HUES6 (cell line): ENCODE results near the gene APPBP2.

Experiments
- H3K27ac ChIP-seq: 2 replicates; pipeline ENCODE4 v1.7.0; 2013; ENCODE audit warnings: low read depth, mild to moderate bottlenecking, low read length, inconsistent platforms
- H3K27me3 ChIP-seq: 2 replicates; pipeline ENCODE4 v1.6.1; 2013; ENCODE audit warnings: low read length; ENCODE audit not compliant: control insufficient read depth, insufficient read depth
- H3K36me3 ChIP-seq: 2 replicates; pipeline ENCODE4 v1.6.1; 2013; ENCODE audit warnings: low read length; ENCODE audit not compliant: control insufficient read depth, insufficient read depth
- H3K4me1 ChIP-seq: 2 replicates; pipeline ENCODE4 v1.6.1; 2013; ENCODE audit warnings: low read length; ENCODE audit not compliant: control insufficient read depth, insufficient read depth
- H3K4me3 ChIP-seq: 2 replicates; pipeline ENCODE4 v1.5.1; 2013; ENCODE audit warnings: low read depth, low read length
- H3K9ac ChIP-seq: one replicate; pipeline ENCODE4 v1.6.1; 2013; ENCODE audit warnings: mild to moderate bottlenecking, low read length
- H3K9me3 ChIP-seq: 2 replicates; pipeline ENCODE4 v1.6.1; 2013; ENCODE audit warnings: low read depth, low read length; ENCODE audit not compliant: control insufficient read depth, insufficient read depth

APPBP2 gene

GRCh38 chr17:60461584-60461983 is 64.5 kb downstream of the APPBP2 start:
- H3K4me3 ChIP-seq: no peak overlapping the region
- H3K36me3 ChIP-seq: peaks cover 54% of the 10 kb centered on the region
- H3K27me3 ChIP-seq: no peaks in the 10 kb centered on the region
- no peak overlapping the region for H3K27ac ChIP-seq
- no peaks in the 10 kb centered on the region for H3K9me3 ChIP-seq
- H3K9ac ChIP-seq: no peak overlapping the region
- H3K4me1 ChIP-seq: no peaks in the 10 kb centered on the region

- H3K36me3 ChIP-seq: peaks cover 44% of the 10 kb centered on the region
Observed at GRCh38 chr17:60457148-60457547, 68.9 kb downstream of the APPBP2 start.

DNA sequence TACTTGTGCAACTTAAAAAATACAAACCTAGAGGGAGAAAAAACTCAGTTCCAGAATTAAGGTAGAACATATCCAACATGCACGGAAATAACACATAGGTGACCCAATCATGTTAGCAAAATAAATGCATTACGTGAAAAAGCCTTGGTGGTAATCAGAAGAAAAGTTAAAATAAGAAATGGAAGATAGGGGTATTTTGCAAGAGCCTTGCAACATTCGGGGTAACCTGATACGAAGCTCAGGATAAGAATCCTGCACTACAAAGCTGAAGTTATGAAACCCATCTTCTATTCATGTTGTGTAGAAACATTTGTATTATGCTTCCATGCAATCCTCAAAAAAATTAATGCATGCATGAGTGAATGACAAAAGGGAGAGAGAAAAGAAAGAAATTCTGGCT is 70.7 kb downstream of the APPBP2 start:
- Histone ChIP-seq H3K27me3 (no peaks in the 10 kb centered on the region), H3K9ac (no peak overlapping the region), H3K27ac (no peak overlapping the region), H3K4me1 (no peaks in the 10 kb centered on the region), H3K9me3 (no peaks in the 10 kb centered on the region), H3K4me3 (no peak overlapping the region), H3K36me3 (peaks cover 43% of the 10 kb centered on the region)

More at GRCh38 chr17:60457148-60457547, 68.9 kb downstream of the APPBP2 start:
- Histone ChIP-seq H3K27ac (no peak overlapping the region), H3K9me3 (no peaks in the 10 kb centered on the region), H3K4me1 (no peaks in the 10 kb centered on the region), H3K9ac (no peak overlapping the region), H3K4me3 (no peak overlapping the region), H3K27me3 (no peaks in the 10 kb centered on the region)

DNA sequence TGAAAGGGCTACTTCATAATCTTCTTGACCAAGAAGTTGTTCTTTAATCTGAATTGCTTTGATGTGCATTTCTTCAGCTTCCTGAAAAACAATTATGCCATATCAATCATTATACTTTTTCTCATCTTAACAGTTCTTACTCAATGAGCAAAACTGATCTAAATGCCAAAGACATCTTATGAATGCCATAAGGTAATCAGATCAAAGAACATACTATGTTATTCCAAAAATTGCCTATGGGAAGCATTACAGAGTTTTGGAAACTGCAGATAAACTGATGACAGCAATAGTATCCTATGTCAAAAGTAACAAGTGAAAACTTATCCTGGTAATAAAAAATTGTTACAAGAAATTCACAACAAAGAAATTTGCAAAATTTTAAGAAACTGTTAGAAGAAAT is 74.1 kb downstream of the APPBP2 start:
- Histone ChIP-seq H3K27me3 (no peaks in the 10 kb centered on the region), H3K9me3 (no peaks in the 10 kb centered on the region), H3K9ac (no peak overlapping the region), H3K36me3 (peaks cover 43% of the 10 kb centered on the region), H3K4me1 (no peaks in the 10 kb centered on the region), H3K4me3 (no peak overlapping the region), H3K27ac (no peak overlapping the region)

GRCh38 chr17:60451071-60451470 is 75.0 kb downstream of the APPBP2 start:
- Histone ChIP-seq H3K27me3 (no peaks in the 10 kb centered on the region), H3K4me1 (no peaks in the 10 kb centered on the region), H3K4me3 (no peak overlapping the region), H3K36me3 (peaks cover 43% of the 10 kb centered on the region), H3K9me3 (no peaks in the 10 kb centered on the region), H3K9ac (no peak overlapping the region), H3K27ac (no peak overlapping the region)

DNA sequence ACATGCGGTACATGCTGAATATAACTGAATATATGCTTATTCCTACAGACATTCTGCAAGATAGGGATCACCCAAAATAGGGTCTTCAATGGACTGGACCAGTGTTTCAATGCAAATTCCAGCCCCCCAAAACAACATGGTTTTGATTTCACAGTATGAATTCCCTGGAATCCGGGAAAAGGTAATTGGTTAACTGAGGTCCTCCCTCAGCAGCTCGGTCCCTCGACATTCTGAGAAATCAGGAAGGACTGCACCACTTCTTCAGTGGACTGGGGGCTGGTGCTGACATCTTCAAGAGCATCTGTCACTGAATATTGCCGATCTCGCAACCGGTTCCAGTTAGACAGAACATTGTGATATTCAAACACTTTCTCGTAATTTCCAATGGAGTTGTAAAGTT is 78.7 kb downstream of the APPBP2 start:
- Histone ChIP-seq H3K27ac (no peak overlapping the region), H3K27me3 (no peaks in the 10 kb centered on the region), H3K9me3 (no peaks in the 10 kb centered on the region), H3K4me3 (no peak overlapping the region), H3K4me1 (no peaks in the 10 kb centered on the region), H3K36me3 (peaks cover 26% of the 10 kb centered on the region), H3K9ac (no peak overlapping the region)

DNA sequence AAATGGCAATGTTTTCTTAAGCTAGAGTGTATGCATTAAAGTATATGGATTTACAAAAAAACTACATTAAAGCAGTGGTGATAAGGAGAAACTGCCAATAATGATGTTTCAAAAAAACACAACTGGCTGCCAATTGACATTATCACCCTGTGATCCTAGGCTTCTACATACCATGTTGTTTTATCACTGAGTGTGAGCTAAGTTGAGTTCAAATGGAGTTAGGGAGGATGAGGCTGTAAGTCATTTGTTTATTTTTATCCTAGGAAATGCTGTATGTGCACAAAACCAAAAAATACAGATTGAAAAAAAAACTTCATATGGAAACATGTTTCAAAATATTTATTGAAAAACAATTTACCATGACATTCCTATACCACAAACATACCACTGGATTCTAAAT is 80.9 kb downstream of the APPBP2 start:
- Histone ChIP-seq H3K27me3 (no peaks in the 10 kb centered on the region), H3K9ac (no peak overlapping the region), H3K9me3 (no peaks in the 10 kb centered on the region), H3K36me3 (peaks cover 16% of the 10 kb centered on the region), H3K27ac (no peak overlapping the region), H3K4me3 (no peak overlapping the region), H3K4me1 (no peaks in the 10 kb centered on the region)

DNA sequence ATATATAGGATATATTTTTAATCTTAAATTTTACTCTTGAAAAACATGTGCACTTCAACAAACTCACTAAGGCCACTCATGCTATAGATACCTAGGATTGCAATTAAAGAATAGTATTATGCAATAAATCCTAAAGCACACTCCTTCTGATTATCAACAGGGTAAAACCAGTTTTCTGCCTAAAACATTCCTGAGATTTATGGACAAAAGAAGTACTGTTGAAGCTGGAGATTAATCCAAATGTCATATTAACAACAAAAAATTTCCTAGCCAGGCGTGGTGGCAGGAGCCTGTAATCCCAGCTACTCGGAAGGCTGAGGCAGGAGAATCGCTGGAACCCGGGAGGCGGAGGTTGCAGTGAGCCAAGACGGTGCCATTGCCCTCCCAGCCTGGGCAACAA is 82.3 kb downstream of the APPBP2 start:
- Histone ChIP-seq H3K27ac (no peak overlapping the region), H3K9ac (no peak overlapping the region), H3K4me3 (no peak overlapping the region), H3K4me1 (no peaks in the 10 kb centered on the region), H3K27me3 (no peaks in the 10 kb centered on the region), H3K9me3 (no peaks in the 10 kb centered on the region), H3K36me3 (peaks cover 10% of the 10 kb centered on the region)

DNA sequence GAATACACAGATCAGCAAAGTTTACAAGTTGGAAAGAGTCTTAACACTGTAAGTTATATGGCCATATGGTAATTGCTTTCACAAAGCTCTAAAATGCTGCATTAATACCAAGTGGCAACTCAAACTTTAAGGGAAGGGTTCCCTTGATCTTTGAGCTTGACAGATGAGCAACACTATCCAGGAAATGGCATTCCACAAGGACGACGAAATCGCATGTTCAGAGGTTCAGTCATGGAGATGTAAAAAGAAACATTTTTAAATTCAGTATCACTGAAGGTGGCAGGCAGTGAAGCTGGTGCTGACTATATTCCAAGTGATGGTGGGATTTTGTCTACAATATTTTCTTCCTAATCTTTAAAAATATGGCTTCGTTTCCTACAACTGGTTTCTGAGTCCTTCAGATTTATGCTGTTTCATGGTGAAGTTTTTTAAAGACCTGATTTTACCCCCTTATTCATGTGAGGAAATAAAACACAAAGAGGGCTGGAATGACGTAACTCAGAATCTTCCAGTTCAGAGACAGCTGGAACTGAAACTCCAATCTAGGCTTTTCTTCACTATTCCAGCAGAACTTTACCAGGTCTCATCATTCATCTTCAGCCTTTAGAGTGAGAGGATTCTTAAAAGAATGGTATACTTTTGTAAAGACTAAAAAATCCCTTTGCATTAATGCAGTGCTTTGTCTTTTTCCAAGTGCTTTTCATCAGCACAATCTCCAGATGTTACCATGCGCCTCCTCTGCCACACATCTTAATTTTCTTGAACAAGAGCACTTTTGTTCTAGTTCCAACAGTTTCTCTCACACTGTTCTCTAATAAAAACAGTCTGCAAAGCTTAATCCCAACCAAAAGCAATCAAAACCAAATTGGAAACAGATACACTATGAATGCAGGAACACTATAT is 83.5 kb downstream of the APPBP2 start:
- H3K36me3 ChIP-seq: peaks cover 4% of the 10 kb centered on the region
- no peak overlapping the region for H3K27ac ChIP-seq
- H3K4me3 ChIP-seq: no peak overlapping the region
- no peaks in the 10 kb centered on the region for H3K9me3 ChIP-seq
- H3K27me3 ChIP-seq: no peaks in the 10 kb centered on the region
- no peak overlapping the region for H3K9ac ChIP-seq
- H3K4me1 ChIP-seq: no peaks in the 10 kb centered on the region

- H3K9me3 ChIP-seq: no peaks in the 10 kb centered on the region
- H3K27me3 ChIP-seq: no peaks in the 10 kb centered on the region
- H3K36me3 ChIP-seq: no peaks in the 10 kb centered on the region
- H3K4me1 ChIP-seq: peaks cover 3% of the 10 kb centered on the region; the same call in 1 of the 2 replicates
- no peak overlapping the region for H3K9ac ChIP-seq
- no peak overlapping the region for H3K27ac ChIP-seq
- no peak overlapping the region for H3K4me3 ChIP-seq
Observed at GRCh38 chr17:60439501-60439900, 86.5 kb downstream of the APPBP2 start.

- no peaks in the 10 kb centered on the region for H3K27me3 ChIP-seq
- H3K9ac ChIP-seq: no peak overlapping the region
- H3K27ac ChIP-seq: no peak overlapping the region
- H3K9me3 ChIP-seq: peaks cover 16% of the 10 kb centered on the region
- H3K4me3 ChIP-seq: no peak overlapping the region
- H3K4me1 ChIP-seq: peaks cover 3% of the 10 kb centered on the region; the same call in 1 of the 2 replicates
- H3K36me3 ChIP-seq: no peaks in the 10 kb centered on the region
Observed at GRCh38 chr17:60436676-60437075, 89.4 kb downstream of the APPBP2 start.
